Motor neuron (in vitro differentiated cells): ENCODE measurements around the gene SAP30. TPM values are rescaled to one million over a fixed set of nuclear protein-coding genes. Genes with fewer than 3 reads are reported as not detected.

Experiments used
- ATAC-seq, 8 experiments: fragments of 200-7000 bp; cut with Tn5 transposase; replicated peaks in 6 of 8; 2 replicates each; pipeline ENCODE4 v1.8.0; 2021; ENCODE audit warnings: mild to moderate bottlenecking in 8 of 8, moderate library complexity in 8 of 8
- H3K27ac ChIP-seq, 2 donors: fragments of 250-450 bp; sonication (Bioruptor Pico); 2 replicates each; pipeline ENCODE4 v1.9.0; 2021; ENCODE audit warnings: antibody characterized with exemption in 2 of 2, mild to moderate bottlenecking in 2 of 2, moderate library complexity in 1 of 2
- H3K4me1 ChIP-seq, 2 donors: fragments of 250-450 bp; sonication (Bioruptor Pico); replicated peaks in 1 of 2; 2 replicates each; pipeline ENCODE4 v1.6.1; 2021; ENCODE audit warnings: antibody characterized with exemption in 2 of 2, mild to moderate bottlenecking in 2 of 2, moderate library complexity in 1 of 2
- H3K4me3 ChIP-seq, 5 donors: fragments of 250-450 bp; sonication (Bioruptor Pico); 2 replicates each; pipeline ENCODE4 v1.9.0; 2021; ENCODE audit warnings: antibody characterized with exemption in 5 of 5, mild to moderate bottlenecking in 5 of 5, moderate library complexity in 4 of 5
- WGBS, 10 experiments: fragments of 450-650 bp; shearing (Covaris generic); methylation state at CpG; one replicate each; pipeline ENCODE4 v1.0.0; 2022; 5-methylcytosine and 5-hydroxymethylcytosine counted together
- in situ Hi-C, 9 experiments: fragments of 400-800 bp; cut with MboI; loops; one replicate each; pipeline ENCODE4 v1.15.0; 2021; ENCODE audit warnings: low sequenced_read_pairs in 9 of 9, low pct_unique_long_range_greater_than_20kb in 2 of 9; ENCODE audit not compliant: unreplicated experiment in 9 of 9
- total RNA-seq, 8 experiments: library from RNA; unstranded; fragments of 300-600 nt; gene quantifications; 2 replicates each; pipeline versions ENCODE4 v1.2.3 to v1.2.4, GENCODE V29; 2022

Gene SAP30, protein sequence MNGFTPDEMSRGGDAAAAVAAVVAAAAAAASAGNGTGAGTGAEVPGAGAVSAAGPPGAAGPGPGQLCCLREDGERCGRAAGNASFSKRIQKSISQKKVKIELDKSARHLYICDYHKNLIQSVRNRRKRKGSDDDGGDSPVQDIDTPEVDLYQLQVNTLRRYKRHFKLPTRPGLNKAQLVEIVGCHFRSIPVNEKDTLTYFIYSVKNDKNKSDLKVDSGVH
- 10 to 100 TPM in 7 of 8 experiments, 1 to 10 TPM in 1; 6.5 to 34.9 (median 18.4) TPM for total RNA-seq

DNA sequence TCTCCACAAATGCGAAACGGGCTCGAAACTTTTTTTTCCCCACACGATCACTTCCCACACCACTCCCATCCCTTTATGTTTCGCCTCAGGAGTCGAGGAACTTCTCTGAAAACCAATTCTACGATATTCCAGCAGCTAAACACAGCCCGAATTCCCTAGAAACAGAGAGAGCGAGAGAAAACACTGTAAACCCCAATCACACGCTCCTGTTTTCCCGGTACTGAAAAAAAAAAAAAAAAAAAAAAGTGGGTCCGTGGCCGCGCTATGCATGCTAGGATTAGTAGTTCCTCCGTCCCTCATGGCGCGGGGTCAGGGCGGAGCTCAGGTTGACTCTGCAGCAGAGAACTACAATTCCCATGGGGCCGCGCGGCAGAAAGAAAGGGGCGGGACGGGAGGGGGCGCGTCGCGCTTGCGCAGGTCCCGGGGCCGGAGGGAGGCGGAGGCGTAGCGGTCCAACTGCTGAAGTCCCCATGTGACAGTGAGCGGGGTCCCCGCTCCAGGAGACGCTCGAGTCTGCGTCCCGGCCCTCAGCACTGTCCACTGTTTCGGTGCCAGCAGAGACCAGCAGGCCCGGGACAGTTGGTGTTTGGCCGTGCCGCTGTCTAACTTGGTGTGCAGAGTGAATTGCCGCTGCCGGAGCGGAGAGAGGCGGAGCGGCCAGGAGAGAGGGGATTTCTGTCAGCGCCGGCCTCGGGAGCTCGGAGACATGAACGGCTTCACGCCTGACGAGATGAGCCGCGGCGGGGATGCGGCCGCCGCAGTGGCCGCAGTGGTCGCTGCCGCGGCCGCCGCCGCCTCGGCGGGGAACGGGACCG, at the start of gene SAP30:
TSS of gene SAP30 (plus strand) at position 478 of the 815 bp plus-strand sequence. CDS start at position 707, 229 bp downstream.
- WGBS, 10 experiments = 0 to 3% (median 1%) methylated on average over 6 to 24 of the region's 72 CpGs; no CpG with 5 or more reads in 4 of the 10 experiments
- peak; percentile 71 to 89 (median 86) for ATAC-seq
- Histone ChIP-seq H3K4me3 (peak within 1 kb of the TSS; percentile 56 to 92 (median 82)), H3K27ac (peak within 1 kb of the TSS; percentile 42 to 87), H3K4me1 (peaks cover 2 to 20% of the 10 kb centered on the region in 2 donors)
- in situ Hi-C loops = no loop called here

DNA sequence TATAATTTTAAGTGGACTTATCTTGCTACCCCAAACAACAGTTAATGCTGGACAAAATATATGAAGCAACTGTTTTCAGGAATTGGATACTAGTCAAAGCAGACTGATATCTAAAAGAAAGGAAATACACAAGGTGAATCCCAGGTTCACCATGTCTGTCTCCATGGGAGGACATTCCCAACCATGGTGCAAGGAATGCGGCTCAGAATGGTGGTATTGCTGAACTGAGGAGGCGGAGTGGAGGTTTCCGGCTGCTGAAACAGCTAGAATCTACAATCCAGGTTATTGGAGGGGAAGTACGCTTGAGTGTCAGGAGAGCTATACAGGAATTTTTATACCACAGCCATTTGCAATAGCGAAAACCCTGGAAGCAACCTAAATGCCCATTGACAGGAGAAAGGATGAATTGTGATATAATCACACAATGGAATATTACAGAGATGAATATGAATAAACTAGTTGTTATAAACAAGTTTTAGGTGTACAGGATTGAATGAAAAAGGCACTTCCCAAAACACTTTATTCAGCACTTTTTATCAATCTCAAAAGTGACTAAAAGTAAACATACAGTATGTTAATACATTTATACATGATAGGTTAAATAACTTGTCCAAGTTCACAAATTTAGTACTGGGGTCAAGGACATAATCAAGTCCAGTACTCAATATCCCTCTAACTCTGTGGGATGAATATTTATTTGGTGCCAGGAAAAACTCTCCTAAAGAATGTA, 45.6 kb upstream of the SAP30 start:
- in situ Hi-C loops = loop anchor here in 2 of 9 experiments (10.0 kb wide), 1 partner anchor 90 kb away; no protein-coding TSS in a partner anchor
- Histone ChIP-seq H3K27ac (no peak overlapping the region), H3K4me3 (no peak overlapping the region), H3K4me1 (no peaks in the 10 kb centered on the region)
- no peak for ATAC-seq
- 93 to 100% (median 100%) methylated on average over 2 to 5 of the region's 5 CpGs; no CpG with 5 or more reads in 3 of the 10 experiments for WGBS, 10 experiments

DNA sequence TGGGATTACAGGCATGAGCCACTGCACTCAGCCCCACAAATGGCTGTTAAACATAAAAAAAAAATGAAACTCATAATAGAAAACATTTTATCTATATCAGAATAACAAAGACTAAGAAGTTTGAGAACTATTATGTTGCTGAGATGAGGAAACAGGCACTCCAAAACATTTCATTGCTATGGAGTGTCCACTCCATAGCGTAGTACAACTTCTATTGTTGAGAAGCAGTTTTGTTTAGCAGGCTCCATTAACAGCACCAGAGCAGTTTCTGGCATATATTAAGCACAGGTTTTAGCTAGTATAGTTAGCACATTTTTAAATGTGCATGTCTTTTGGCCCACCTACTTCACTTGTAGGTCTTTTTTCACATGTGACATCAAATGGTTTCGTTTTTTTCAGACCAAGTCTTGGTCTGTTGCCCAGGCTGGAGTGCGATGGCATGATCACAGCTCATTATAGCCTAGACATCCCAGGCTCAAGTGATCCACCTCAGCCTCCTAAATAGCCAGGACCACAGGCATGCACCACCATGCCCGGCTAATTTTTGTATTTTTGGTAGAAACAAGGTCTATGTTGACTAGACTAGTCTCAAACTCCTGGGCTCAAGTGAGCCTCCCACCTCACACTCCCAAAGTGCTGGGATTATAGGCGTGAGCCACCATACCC, 42.4 kb upstream of the SAP30 start:
- in situ Hi-C loops = loop anchor here in 2 of 9 experiments (10.0 kb wide), 1 partner anchor 86 kb away; no protein-coding TSS in a partner anchor
- WGBS, 10 experiments = 49 to 100% (median 97%) methylated on average over 2 to 4 of the region's 5 CpGs; no CpG with 5 or more reads in 2 of the 10 experiments
- H3K27ac ChIP-seq = no peak overlapping the region
- H3K4me3 ChIP-seq = no peak overlapping the region
- ATAC-seq = peak in 2 of 8 experiments; percentile 14 to 18
- H3K4me1 ChIP-seq = peaks cover 0 to 8% of the 10 kb centered on the region in 2 donors

DNA sequence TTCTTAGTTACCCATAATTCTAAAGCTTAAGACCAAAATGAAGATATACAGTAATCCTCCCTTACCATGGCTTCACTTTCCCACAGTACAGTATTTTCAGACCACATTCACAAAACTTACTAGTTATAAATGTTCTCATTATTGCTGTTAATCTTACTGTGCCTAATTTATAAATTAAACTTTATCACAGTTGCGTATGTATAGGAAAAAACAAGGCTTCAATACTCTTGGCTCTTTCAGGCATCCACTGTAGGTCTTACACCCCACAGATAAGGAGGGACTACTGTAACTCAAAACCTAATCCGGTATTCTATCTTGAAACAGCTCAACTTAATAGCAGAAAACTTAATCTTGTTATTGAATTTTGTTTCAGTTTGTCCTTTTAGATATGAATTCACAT, 40.2 kb upstream of the SAP30 start:
- Histone ChIP-seq H3K27ac (no peak overlapping the region), H3K4me3 (no peak overlapping the region), H3K4me1 (peaks cover 0 to 8% of the 10 kb centered on the region in 2 donors)
- in situ Hi-C loops = no loop called here
- 86 to 100% (median 100%) methylated on average over 1 to 2 of the region's 2 CpGs for WGBS, 10 experiments
- no peak for ATAC-seq

DNA sequence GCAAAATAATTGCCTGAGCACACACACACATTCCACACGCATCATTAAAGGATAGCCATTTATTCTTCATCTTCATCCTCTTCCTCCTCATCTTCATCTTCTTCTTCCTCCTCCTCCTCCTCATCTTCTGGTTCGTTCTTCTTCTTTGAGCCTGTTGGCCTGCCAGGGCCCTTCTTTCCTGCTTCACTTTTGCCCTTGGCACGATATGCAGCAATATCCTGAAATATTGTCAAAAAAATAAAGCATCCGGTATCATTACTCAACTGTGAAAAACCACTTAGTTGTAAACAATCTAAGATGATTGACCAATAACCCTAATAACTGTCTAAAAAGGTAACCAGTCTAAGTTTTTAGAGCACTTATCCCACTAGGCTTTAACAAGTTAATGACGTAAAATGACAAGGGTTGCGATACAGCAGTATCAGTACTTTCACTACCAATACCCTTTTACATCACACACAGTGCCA, 38.7 kb upstream of the SAP30 start:
- whole genome bisulfite sequencing, 10 experiments = 36 to 70% (median 53%) methylated on average over 3 to 6 of the region's 6 CpGs; no CpG with 5 or more reads in 1 of the 10 experiments
- Histone ChIP-seq H3K4me1 (peaks cover 0 to 10% of the 10 kb centered on the region in 2 donors), H3K27ac (no peak overlapping the region), H3K4me3 (peak overlapping the region; percentile 71 to 86 (median 75))
- in situ Hi-C loops = no loop called here
- no peak for ATAC-seq

DNA sequence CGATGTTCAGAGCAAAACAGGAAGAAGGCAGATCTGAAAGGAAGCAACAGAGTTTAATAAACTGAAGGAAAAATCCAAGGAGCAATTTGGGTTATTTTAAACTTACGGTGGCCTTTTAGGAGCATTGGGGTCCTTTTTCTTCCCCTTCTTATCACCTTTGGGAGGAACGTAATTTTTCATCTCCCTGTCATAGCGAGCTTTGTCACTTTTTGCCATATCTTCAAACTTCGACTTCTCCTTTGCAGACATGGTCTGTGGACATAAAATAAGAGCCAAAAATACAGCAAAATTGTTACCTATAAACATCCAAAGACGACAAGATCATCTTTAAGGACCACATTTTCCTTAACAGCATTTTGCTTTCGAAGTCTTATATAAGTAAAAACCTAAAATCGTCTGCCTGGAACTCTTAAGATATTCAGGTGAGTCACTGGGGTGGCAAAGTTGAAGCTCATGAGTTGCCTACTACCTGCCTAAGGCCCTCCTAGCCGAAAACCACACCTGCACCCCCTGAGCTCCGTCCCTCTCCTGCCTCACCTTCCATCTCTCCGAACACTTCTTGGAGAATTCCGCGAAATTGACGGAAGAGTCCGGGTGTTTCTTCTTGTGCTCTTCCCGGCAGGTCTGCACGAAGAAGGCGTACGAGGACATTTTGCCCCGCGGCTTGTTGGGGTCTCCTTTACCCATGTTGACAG, 37.6 kb upstream of the SAP30 start:
- H3K4me3 ChIP-seq = peak overlapping the region; percentile 71 to 86 (median 75)
- 0 to 48% (median 14%) methylated on average over 1 to 12 of the region's 21 CpGs for WGBS, 10 experiments
- H3K27ac ChIP-seq = peak overlapping the region; percentile 76 to 95
- in situ Hi-C loops = no loop called here
- no peak for ATAC-seq
- peaks cover 0 to 10% of the 10 kb centered on the region in 2 donors for H3K4me1 ChIP-seq

DNA sequence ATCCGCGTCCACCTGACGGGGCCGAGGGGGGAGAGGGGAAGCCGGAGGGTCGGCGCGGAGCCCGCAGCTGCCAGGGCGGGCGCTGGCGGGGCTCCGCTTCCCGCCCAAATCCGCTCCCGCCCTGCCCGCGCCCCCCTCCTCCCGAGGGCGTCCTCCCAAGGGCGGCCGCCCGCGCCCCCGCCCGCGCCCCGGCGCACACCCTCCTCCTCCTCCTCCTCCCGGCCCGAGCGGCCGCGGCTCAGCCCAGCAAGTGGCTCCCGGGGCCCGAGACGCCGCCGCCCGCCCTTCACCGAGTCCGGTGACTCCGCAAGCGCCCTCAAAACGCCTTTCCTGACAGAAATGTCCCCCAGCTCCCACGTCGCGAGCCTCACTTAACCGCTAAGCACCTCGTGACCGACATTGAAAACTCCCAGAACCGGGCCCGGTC, 37.1 kb upstream of the SAP30 start:
- H3K27ac ChIP-seq = peak overlapping the region; percentile 76 to 95
- H3K4me1 ChIP-seq = peaks cover 0 to 10% of the 10 kb centered on the region in 2 donors
- WGBS, 10 experiments = 0% methylated on average over 4 of the region's 53 CpGs; no CpG with 5 or more reads in 9 of the 10 experiments
- in situ Hi-C loops = no loop called here
- peak; percentile 0 to 10 (median 4) for ATAC-seq
- H3K4me3 ChIP-seq = peak overlapping the region; percentile 71 to 86 (median 75)

DNA sequence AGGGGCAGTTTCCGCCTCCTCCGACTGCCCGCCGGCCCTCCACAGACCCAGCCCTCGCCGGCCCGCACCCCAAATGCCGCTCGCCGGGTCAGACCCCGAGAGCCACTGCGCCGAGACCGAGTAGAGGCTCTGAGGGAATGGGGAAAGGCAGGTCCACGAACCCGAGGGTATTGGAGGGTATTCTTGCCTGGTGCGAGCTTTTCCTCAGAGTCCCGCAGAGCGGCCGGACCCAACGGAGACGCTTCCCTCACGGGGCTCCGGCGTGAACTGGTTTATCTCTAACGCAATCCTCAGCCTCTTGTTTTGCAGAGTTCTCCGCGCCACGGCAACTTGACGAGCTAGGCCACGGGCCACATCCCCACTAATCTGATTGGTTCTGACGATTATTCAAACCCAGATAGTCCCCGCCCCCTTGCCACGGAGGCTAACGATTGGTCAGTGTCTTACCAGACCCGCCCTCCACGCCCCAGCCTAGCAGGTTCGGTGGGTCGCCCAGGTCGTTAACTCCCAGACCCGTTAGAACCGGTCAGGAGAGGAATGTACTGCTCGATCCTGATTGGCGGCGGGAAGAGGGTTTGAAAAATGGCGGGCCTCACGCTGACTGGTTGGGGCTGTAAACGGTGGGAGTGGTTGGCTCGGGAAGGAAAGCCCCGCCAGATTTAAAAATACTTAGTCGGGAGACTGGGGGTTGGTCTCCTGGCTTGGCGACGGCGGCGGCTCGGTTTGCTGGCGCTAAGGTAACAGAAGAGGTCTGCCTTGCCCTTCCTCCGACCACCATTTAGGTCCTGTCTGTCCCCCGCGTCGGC, 36.5 kb upstream of the SAP30 start, which contains the start of gene HMGB2:
TSS of gene HMGB2 (minus strand) at position 274 of the 806 bp plus-strand sequence. CDS start 709 bp downstream, outside the sequence.
- in situ Hi-C loops = no loop called here
- peak within 1 kb of the TSS; percentile 71 to 86 (median 75) for H3K4me3 ChIP-seq
- ATAC-seq = peak; percentile 88 to 95 (median 94)
- H3K27ac ChIP-seq = peak within 1 kb of the TSS; percentile 76 to 95
- H3K4me1 ChIP-seq = peaks cover 0 to 10% of the 10 kb centered on the region in 2 donors
- 0 to 5% (median 0%) methylated on average over 1 to 9 of the region's 61 CpGs; no CpG with 5 or more reads in 5 of the 10 experiments for WGBS, 10 experiments

DNA sequence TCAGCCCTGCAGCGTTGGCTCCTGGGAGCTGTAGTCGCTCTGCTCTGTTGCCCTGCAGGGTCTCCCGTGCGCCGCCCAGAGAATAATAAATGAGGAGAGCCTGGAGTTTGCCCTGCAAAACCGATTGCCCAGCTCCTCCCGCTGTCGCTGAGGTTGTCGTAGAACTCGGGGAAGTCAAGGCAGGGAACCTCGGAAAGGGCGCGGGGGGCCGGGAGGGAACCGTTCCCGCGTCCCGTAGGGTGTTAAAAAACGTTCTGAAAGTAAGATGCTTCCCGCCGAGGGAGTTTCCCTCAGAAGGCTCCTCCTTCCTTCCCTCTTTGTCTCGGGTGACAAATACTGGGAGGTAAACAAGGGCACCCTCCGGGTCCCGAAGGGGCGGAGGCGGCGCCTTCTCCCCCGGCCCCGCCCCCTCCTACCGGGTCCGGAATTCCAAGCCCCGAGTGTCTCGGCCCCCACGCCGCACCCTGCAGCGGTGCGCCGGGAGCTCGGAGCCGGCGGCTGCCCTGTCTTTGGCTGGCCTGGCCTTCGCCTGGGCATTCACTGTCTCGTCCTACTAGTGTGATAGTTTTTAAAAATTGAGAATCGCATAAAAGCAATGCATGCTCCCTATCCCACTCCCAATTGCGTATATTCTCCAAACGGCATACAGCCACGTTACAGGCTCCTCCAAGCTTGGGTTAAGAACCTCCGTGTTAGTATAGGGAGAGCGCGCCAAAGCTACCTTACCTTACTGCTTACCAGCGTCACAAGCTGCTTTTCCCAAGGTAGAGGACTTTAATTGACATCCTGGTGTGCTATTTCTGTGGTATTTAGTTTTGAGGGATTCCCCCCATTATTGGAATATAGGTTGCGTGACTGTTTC, 35.6 kb upstream of the SAP30 start:
- ATAC-seq = peak; percentile 24 to 65 (median 56)
- peak overlapping the region; percentile 50 to 86 (median 71) for H3K4me3 ChIP-seq
- H3K4me1 ChIP-seq = peaks cover 0 to 10% of the 10 kb centered on the region in 2 donors
- peak overlapping the region in 1 of 2 donors; percentile 60 for H3K27ac ChIP-seq
- WGBS, 10 experiments = 0 to 43% (median 10%) methylated on average over 1 to 16 of the region's 52 CpGs
- in situ Hi-C loops = no loop called here

DNA sequence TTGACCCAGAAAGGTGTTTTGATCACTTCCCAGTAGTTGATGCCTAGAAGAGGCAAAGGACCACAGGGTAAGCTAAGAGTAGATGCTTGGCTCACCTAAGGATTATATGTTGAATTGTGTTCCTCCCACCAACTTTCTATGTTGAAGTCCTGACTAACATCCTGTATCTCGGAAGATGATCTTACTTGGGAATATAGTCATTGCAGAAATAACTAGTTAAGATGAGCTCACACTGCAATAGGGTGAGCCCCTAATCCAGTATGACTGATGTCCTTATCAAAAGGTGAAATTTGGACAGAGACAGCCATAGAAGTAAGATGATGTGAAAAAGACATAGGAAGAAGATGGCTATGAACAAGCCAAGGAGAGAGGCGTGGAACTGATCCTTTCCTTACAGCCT, 33.3 kb upstream of the SAP30 start:
- Histone ChIP-seq H3K4me3 (no peak overlapping the region), H3K27ac (no peak overlapping the region), H3K4me1 (peaks cover 0 to 4% of the 10 kb centered on the region in 2 donors)
- in situ Hi-C loops = no loop called here
- no peak for ATAC-seq
- WGBS, 10 experiments = 100% methylated on average over 1 to 2 of the region's 2 CpGs; no CpG with 5 or more reads in 3 of the 10 experiments
